PC-3 (cell line): ENCODE data around the gene LDLRAP1. TPM values are rescaled to one million over a fixed set of nuclear protein-coding genes. Genes with fewer than 3 reads are reported as not detected.

Experiments
- ATAC-seq: fragments of 200-7000 bp; cut with Tn5 transposase; 2 replicates; pipeline ENCODE4 v1.9.1; 2020; ENCODE audit warnings: mild to moderate bottlenecking, moderate library complexity
- BruUV-seq: library from RNA; stranded (reverse); fragments of 400-500 nt; replicated peaks from 2 replicates; lab custom pipeline; 2021; lab: Mats Ljungman, UMichigan
- CTCF ChIA-PET: fragments of 300-600 bp; sonication (Branson Sonifier 250); formaldehyde crosslinking; loops from one replicate; lab custom pipeline; 2022; ENCODE audit warnings: antibody characterized with exemption; lab: Charles Lee
- POLR2A ChIA-PET: fragments of 300-600 bp; sonication (Branson Sonifier 250); formaldehyde crosslinking; loops from one replicate; lab custom pipeline; 2022; ENCODE audit warnings: antibody characterized with exemption; ENCODE audit not compliant: unreplicated experiment; lab: Charles Lee
- DNase-seq: peaks from one replicate; pipeline ENCODE4 v3.0.0-alpha.2; 2015
- H2AFZ ChIP-seq: fragments of 300-600 bp; sonication (generic); 2 replicates; pipeline ENCODE4 v1.6.0; 2016; ENCODE audit warnings: antibody characterized with exemption, low read length
- H3F3A ChIP-seq: fragments of 300-600 bp; sonication (generic); one replicate; pipeline ENCODE4 v1.6.0; 2017; ENCODE audit warnings: antibody characterized with exemption, low read length, control low read depth, mild to moderate bottlenecking; ENCODE audit not compliant: unreplicated experiment
- H3K27ac ChIP-seq: fragments of 300-600 bp; sonication (generic); 2 replicates; pipeline ENCODE4 v1.5.1; 2016; ENCODE audit warnings: mild to moderate bottlenecking, low read length
- H3K27me3 ChIP-seq: fragments of 300-600 bp; sonication (generic); 2 replicates; pipeline ENCODE4 v1.6.1; 2016; ENCODE audit warnings: low read length, mixed read lengths
- H3K36me3 ChIP-seq: fragments of 300-600 bp; sonication (generic); 2 replicates; pipeline ENCODE4 v1.6.1; 2016; ENCODE audit warnings: low read depth, mixed run types, low read length, mixed read lengths
- H3K4me1 ChIP-seq: fragments of 300-600 bp; sonication (generic); 2 replicates; pipeline ENCODE4 v1.5.1; 2016; ENCODE audit warnings: low read length; ENCODE audit not compliant: insufficient read depth
- H3K4me2 ChIP-seq: fragments of 300-600 bp; sonication (generic); 2 replicates; pipeline ENCODE4 v1.6.0; 2016; ENCODE audit warnings: low read length
- H3K4me3 ChIP-seq: fragments of 300-600 bp; sonication (generic); 2 replicates; pipeline ENCODE4 v1.5.1; 2016; ENCODE audit warnings: mild to moderate bottlenecking, low read length, mixed read lengths
- H3K79me2 ChIP-seq: fragments of 300-600 bp; sonication (generic); 2 replicates; pipeline ENCODE4 v1.6.1; 2017; ENCODE audit warnings: low read length, mixed read lengths
- H3K9ac ChIP-seq: fragments of 300-600 bp; sonication (generic); 2 replicates; pipeline ENCODE4 v1.6.0; 2016; ENCODE audit warnings: mild to moderate bottlenecking, low read length
- H3K9me2 ChIP-seq: fragments of 300-600 bp; sonication (generic); replicated peaks from 2 replicates; pipeline ENCODE4 v1.6.1; 2016; ENCODE audit warnings: mixed run types, low read length, mixed read lengths
- H3K9me3 ChIP-seq: fragments of 300-600 bp; sonication (generic); 2 replicates; pipeline ENCODE4 v1.6.1; 2016; ENCODE audit warnings: low read length, mixed read lengths
- H4K20me1 ChIP-seq: fragments of 300-600 bp; sonication (generic); 2 replicates; pipeline ENCODE4 v1.6.1; 2016; ENCODE audit warnings: low read length, mixed read lengths
- EZH2 ChIP-seq: fragments of 300-600 bp; sonication (generic); IDR thresholded peaks from one replicate; pipeline ENCODE4 v1.6.1; 2017; ENCODE audit warnings: antibody characterized with exemption, mild to moderate bottlenecking, low read length; ENCODE audit not compliant: unreplicated experiment
- EZH2phosphoT487 ChIP-seq: fragments of 300-600 bp; sonication (generic); IDR thresholded peaks from 2 replicates; pipeline ENCODE4 v1.6.1; 2018; ENCODE audit warnings: mild to moderate bottlenecking, antibody characterized with exemption, low read length, borderline replicate concordance
- intact Hi-C: fragments of 100-400 bp; cut with micrococcal nuclease; formaldehyde crosslinking; loops from 2 replicates; pipeline ENCODE4 v1.9.0; 2023
- total RNA-seq: library from RNA; depleted of rRNA; stranded (reverse); fragments of >200 nt; gene quantifications from 2 replicates; pipeline ENCODE4 v1.2.3, GENCODE V29; 2014
- TF ChIP-seq, protein P1 (sequence below): fragments of 300-600 bp; sonication (generic); conservative IDR thresholded peaks from 2 replicates; pipeline ENCODE4 v1.5.1; 2017; ENCODE audit warnings: antibody characterized with exemption, low read depth, mild to moderate bottlenecking, low read length

LDLRAP1 gene
- total RNA-seq, 1 experiment from 2014 or later: 26.5 TPM

DNA sequence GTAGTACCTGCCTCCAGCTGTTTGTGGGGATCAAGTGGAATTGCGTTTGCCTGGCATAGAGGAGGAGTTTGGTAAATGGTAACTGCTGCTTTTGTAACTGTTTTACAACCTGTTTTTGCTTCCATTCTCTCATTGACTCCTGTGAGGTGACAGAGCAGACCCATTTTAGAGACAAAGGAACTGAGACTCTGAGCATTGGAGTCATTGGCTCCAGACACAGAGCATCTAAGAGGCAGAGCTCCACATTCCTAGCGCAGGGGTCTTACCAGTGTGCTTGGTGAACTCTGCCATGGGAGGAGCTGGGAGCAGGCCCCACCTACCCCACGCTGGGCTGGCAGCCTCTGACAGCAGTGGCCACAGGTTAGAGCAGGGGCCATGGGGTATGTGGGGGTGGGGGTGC, 2.4 kb downstream of the LDLRAP1 start:
- Histone ChIP-seq H3K9me3 (no peaks in the 10 kb centered on the region), H3K9me2 (no peaks in the 10 kb centered on the region), H3F3A (no peaks in the 10 kb centered on the region), H3K9ac (no peak overlapping the region), H3K4me2 (peak overlapping the region; percentile 92; the same call in 1 of the 2 replicates), H3K79me2 (peaks cover 50% of the 10 kb centered on the region), H2AFZ (no peak overlapping the region), H3K4me1 (peaks cover 22% of the 10 kb centered on the region), H3K27me3 (no peaks in the 10 kb centered on the region), H4K20me1 (peaks cover 7% of the 10 kb centered on the region; the same call in 1 of the 2 replicates), H3K27ac (no peak overlapping the region), H3K4me3 (no peak overlapping the region), H3K36me3 (no peaks in the 10 kb centered on the region)
- DNase-seq: no peak
- intact Hi-C loops: no loop called here
- POLR2A ChIA-PET: no interaction called here
- TF ChIP-seq, protein P1, sequence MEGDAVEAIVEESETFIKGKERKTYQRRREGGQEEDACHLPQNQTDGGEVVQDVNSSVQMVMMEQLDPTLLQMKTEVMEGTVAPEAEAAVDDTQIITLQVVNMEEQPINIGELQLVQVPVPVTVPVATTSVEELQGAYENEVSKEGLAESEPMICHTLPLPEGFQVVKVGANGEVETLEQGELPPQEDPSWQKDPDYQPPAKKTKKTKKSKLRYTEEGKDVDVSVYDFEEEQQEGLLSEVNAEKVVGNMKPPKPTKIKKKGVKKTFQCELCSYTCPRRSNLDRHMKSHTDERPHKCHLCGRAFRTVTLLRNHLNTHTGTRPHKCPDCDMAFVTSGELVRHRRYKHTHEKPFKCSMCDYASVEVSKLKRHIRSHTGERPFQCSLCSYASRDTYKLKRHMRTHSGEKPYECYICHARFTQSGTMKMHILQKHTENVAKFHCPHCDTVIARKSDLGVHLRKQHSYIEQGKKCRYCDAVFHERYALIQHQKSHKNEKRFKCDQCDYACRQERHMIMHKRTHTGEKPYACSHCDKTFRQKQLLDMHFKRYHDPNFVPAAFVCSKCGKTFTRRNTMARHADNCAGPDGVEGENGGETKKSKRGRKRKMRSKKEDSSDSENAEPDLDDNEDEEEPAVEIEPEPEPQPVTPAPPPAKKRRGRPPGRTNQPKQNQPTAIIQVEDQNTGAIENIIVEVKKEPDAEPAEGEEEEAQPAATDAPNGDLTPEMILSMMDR: no peak
- TF ChIP-seq EZH2 (no peak), EZH2phosphoT487 (no peak)
- CTCF ChIA-PET: no interaction called here
- no peak for ATAC-seq
- no TSS peak for BruUV-seq

DNA sequence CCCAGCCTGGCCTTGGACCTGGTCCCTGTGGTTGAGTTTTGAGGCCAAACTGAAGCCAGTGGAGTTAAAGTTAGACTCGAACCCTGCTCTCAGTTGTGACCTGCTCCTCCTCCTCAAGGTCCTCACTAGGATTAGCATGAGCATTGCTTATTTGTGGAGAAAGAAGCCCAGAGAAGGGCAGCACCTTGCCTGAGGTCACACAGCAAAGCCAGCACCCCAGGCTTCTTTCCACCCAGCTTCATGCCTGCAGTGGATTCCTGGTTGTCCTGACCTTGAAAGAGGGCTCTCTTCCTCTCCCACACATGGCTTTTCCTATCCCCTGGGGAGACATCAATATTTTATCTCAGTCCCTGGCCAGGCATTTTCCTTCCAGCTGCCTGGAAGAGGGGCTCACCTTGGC, 2.8 kb downstream of the LDLRAP1 start:
- H3K27me3 ChIP-seq: no peaks in the 10 kb centered on the region
- intact Hi-C loops: no loop called here
- H3F3A ChIP-seq: no peaks in the 10 kb centered on the region
- CTCF ChIA-PET: no interaction called here
- no TSS peak for BruUV-seq
- no peak overlapping the region for H3K9ac ChIP-seq
- no peaks in the 10 kb centered on the region for H3K9me3 ChIP-seq
- DNase-seq: no peak
- no peak overlapping the region for H3K27ac ChIP-seq
- no peak overlapping the region for H3K4me2 ChIP-seq
- no peak overlapping the region for H2AFZ ChIP-seq
- TF ChIP-seq EZH2 (no peak), EZH2phosphoT487 (no peak)
- TF ChIP-seq, protein P1: no peak
- H3K79me2 ChIP-seq: peaks cover 55% of the 10 kb centered on the region
- ATAC-seq: no peak
- H4K20me1 ChIP-seq: peaks cover 7% of the 10 kb centered on the region; the same call in 1 of the 2 replicates
- no peaks in the 10 kb centered on the region for H3K9me2 ChIP-seq
- H3K4me1 ChIP-seq: peaks cover 22% of the 10 kb centered on the region
- POLR2A ChIA-PET: no interaction called here
- H3K36me3 ChIP-seq: no peaks in the 10 kb centered on the region
- no peak overlapping the region for H3K4me3 ChIP-seq

DNA sequence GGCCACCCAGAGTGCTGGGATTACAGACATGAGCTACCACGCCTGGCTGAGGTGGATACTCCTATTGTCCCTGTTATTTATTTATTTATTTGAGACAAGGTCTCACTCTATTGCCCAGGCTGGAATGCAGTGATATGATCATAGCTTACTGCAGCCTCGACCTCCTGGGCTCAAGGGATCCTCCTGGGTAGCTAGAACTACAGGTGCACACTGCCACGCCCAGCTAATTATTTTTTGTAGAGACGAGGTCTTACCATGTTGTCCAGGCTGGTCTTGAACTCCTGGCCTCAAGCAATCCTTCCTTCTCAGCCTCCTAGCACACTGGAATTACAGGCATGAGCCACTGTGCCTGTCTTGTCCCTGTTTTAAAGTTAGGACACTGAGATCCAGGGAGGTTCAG, 5.2 kb downstream of the LDLRAP1 start:
- intact Hi-C loops: no loop called here

More for the DNA sequence above, 5.2 kb downstream of the LDLRAP1 start:
- no peaks in the 10 kb centered on the region for H3K36me3 ChIP-seq
- no peak overlapping the region for H3K4me2 ChIP-seq
- CTCF ChIA-PET: no interaction called here
- H3K79me2 ChIP-seq: peaks cover 58% of the 10 kb centered on the region
- TF ChIP-seq EZH2phosphoT487 (no peak), EZH2 (no peak)
- TF ChIP-seq, protein P1: no peak
- no peak overlapping the region for H3K27ac ChIP-seq
- no peak overlapping the region for H2AFZ ChIP-seq
- H3K27me3 ChIP-seq: no peaks in the 10 kb centered on the region
- no peak overlapping the region for H3K9ac ChIP-seq
- no peaks in the 10 kb centered on the region for H3F3A ChIP-seq
- POLR2A ChIA-PET: no interaction called here
- ATAC-seq (no peak), DNase-seq (no peak)
- peaks cover 7% of the 10 kb centered on the region; the same call in 1 of the 2 replicates for H4K20me1 ChIP-seq
- BruUV-seq: no TSS peak
- peaks cover 22% of the 10 kb centered on the region for H3K4me1 ChIP-seq
- no peaks in the 10 kb centered on the region for H3K9me3 ChIP-seq
- H3K9me2 ChIP-seq: no peaks in the 10 kb centered on the region
- no peak overlapping the region for H3K4me3 ChIP-seq
